GM23248 (cell line): ENCODE data around the gene KSR2. TPM values are rescaled to one million over a fixed set of nuclear protein-coding genes. Genes with fewer than 3 reads are reported as not detected.

Experiments used
- DNase-seq: peaks from one replicate; pipeline ENCODE4 v3.0.0-alpha.2; 2015
- H2AFZ ChIP-seq: fragments of 200-600 bp; sonication (generic); 2 replicates; pipeline ENCODE4 v1.6.1; 2016; ENCODE audit warnings: antibody characterized with exemption
- H3F3A ChIP-seq: fragments of 200-600 bp; sonication (generic); 2 replicates; pipeline ENCODE4 v1.6.1; 2016; ENCODE audit warnings: mild to moderate bottlenecking, antibody characterized with exemption, mixed run types; ENCODE audit not compliant: insufficient read depth
- H3K27ac ChIP-seq: fragments of 200-600 bp; sonication (generic); 2 replicates; pipeline ENCODE4 v1.5.1; 2016; ENCODE audit warnings: mild to moderate bottlenecking
- H3K27me3 ChIP-seq: fragments of 200-600 bp; sonication (generic); replicated peaks from 2 replicates; pipeline ENCODE4 v1.6.1; 2016; ENCODE audit warnings: mild to moderate bottlenecking; ENCODE audit not compliant: insufficient read depth
- H3K36me3 ChIP-seq: fragments of 200-600 bp; sonication (generic); 2 replicates; pipeline ENCODE4 v1.6.1; 2016; ENCODE audit warnings: low read depth, mild to moderate bottlenecking
- H3K4me1 ChIP-seq: fragments of 200-600 bp; sonication (generic); 2 replicates; pipeline ENCODE4 v1.6.1; 2016; ENCODE audit warnings: mild to moderate bottlenecking; ENCODE audit not compliant: insufficient read depth
- H3K4me2 ChIP-seq: fragments of 200-600 bp; sonication (generic); one replicate; pipeline ENCODE4 v1.6.1; 2016; ENCODE audit warnings: mild to moderate bottlenecking; ENCODE audit not compliant: unreplicated experiment
- H3K4me3 ChIP-seq: fragments of 200-600 bp; sonication (generic); 2 replicates; pipeline ENCODE4 v1.5.1; 2016; ENCODE audit warnings: mild to moderate bottlenecking
- H3K79me2 ChIP-seq: fragments of 200-600 bp; sonication (generic); 2 replicates; pipeline ENCODE4 v1.6.1; 2016; ENCODE audit warnings: mild to moderate bottlenecking; ENCODE audit not compliant: insufficient read depth
- H3K9ac ChIP-seq: fragments of 200-600 bp; sonication (generic); 2 replicates; pipeline ENCODE4 v1.6.1; 2016; ENCODE audit warnings: mild to moderate bottlenecking
- H3K9me2 ChIP-seq: fragments of 200-600 bp; sonication (generic); 2 replicates; pipeline ENCODE4 v1.6.1; 2016; ENCODE audit warnings: mixed run types, mild to moderate bottlenecking, moderate library complexity; ENCODE audit not compliant: insufficient read depth
- H3K9me3 ChIP-seq: fragments of 200-600 bp; sonication (generic); one replicate; pipeline ENCODE4 v1.6.1; 2017; ENCODE audit warnings: low read depth
- H4K20me1 ChIP-seq: fragments of 200-600 bp; sonication (generic); 2 replicates; pipeline ENCODE4 v1.6.0; 2016; ENCODE audit not compliant: insufficient read depth
- EZH2 ChIP-seq: fragments of 200-600 bp; sonication (generic); IDR thresholded peaks from 2 replicates; pipeline ENCODE4 v1.6.1; 2018; ENCODE audit warnings: antibody characterized with exemption, mild to moderate bottlenecking; ENCODE audit not compliant: insufficient read depth, poor library complexity, severe bottlenecking
- EZH2phosphoT487 ChIP-seq: fragments of 200-600 bp; sonication (generic); IDR thresholded peaks from 2 replicates; pipeline ENCODE4 v1.6.1; 2018; ENCODE audit warnings: antibody characterized with exemption, moderate library complexity, mild to moderate bottlenecking, low read depth; ENCODE audit not compliant: insufficient read depth
- WGBS, 2 experiments: methylation state at CpG; one replicate each; pipeline ENCODE4 v1.1.6; 2015 to 2017; ENCODE audit warnings: low lambda C conversion rate in 2 of 2, low coverage in 1 of 2; ENCODE audit errors: missing lambda C conversion rate in 2 of 2; 5-methylcytosine and 5-hydroxymethylcytosine counted together
- in situ Hi-C: fragments of 300-500 bp; cut with MboI; formaldehyde crosslinking; loops from 2 replicates; pipeline ENCODE4 v1.15.0; 2020
- polyA plus RNA-seq: library from polyadenylated mRNA; unstranded; fragments of >200 nt; fragmentation: Nextera tagmentation; extraction: Ambion mirVana; gene quantifications from 2 replicates; pipeline ENCODE4 v1.2.1, GENCODE V29; 2016
- total RNA-seq: library from RNA; depleted of rRNA; stranded (reverse); fragments of >200 nt; shearing (Covaris generic); gene quantifications from 2 replicates; pipeline ENCODE4 v1.2.3, GENCODE V29; 2014

Gene KSR2
- total and polyA plus RNA-seq, 2 experiments from 2014 or later, result not detected

- H3K79me2 ChIP-seq, result no peaks in the 10 kb centered on the region
- H3F3A ChIP-seq, result no peaks in the 10 kb centered on the region
- H3K4me3 ChIP-seq, result no peak overlapping the region
- H3K9me3 ChIP-seq, result no peaks in the 10 kb centered on the region
- H2AFZ ChIP-seq, result no peak overlapping the region
- no peaks in the 10 kb centered on the region for H3K4me1 ChIP-seq
- TF ChIP-seq EZH2phosphoT487 (no peak), EZH2 (no peak)
- 13 to 19% methylated on average over 2 of the region's 2 CpGs for WGBS, 2 experiments
- H3K36me3 ChIP-seq, result no peaks in the 10 kb centered on the region
- no peak overlapping the region for H3K27ac ChIP-seq
- no peak overlapping the region for H3K4me2 ChIP-seq
- H3K9me2 ChIP-seq, result no peaks in the 10 kb centered on the region
- in situ Hi-C loops, result no loop called here
- H4K20me1 ChIP-seq, result no peaks in the 10 kb centered on the region
- no peak overlapping the region for H3K9ac ChIP-seq
- DNase-seq, result no peak
- no peaks in the 10 kb centered on the region for H3K27me3 ChIP-seq
Measured at GRCh38 chr12:117502633-117503032, 466.2 kb downstream of the KSR2 start.

- Histone ChIP-seq H3K4me1 (no peaks in the 10 kb centered on the region), H3K9me2 (no peaks in the 10 kb centered on the region), H3K79me2 (no peaks in the 10 kb centered on the region), H3K9me3 (no peaks in the 10 kb centered on the region), H2AFZ (no peak overlapping the region), H3K4me3 (no peak overlapping the region), H3F3A (no peaks in the 10 kb centered on the region), H4K20me1 (no peaks in the 10 kb centered on the region), H3K4me2 (no peak overlapping the region), H3K9ac (no peak overlapping the region), H3K27ac (no peak overlapping the region), H3K36me3 (no peaks in the 10 kb centered on the region), H3K27me3 (no peaks in the 10 kb centered on the region)
- no peak for TF ChIP-seq EZH2
- in situ Hi-C loops, result no loop called here
- no peak for DNase-seq
- WGBS, 2 experiments, result 44 to 49% methylated on average over 4 of the region's 4 CpGs
Measured at GRCh38 chr12:117502233-117502632, 466.6 kb downstream of the KSR2 start.

GRCh38 chr12:117501076-117501869 lies 467.5 kb downstream of the KSR2 start:
- no peak overlapping the region for H2AFZ ChIP-seq
- in situ Hi-C loops, result no loop called here
- H3K9me2 ChIP-seq, result no peaks in the 10 kb centered on the region
- no peak for DNase-seq
- H3K36me3 ChIP-seq, result no peaks in the 10 kb centered on the region
- no peak overlapping the region for H3K9ac ChIP-seq
- no peaks in the 10 kb centered on the region for H3K9me3 ChIP-seq
- TF ChIP-seq EZH2phosphoT487 (no peak), EZH2 (no peak)
- H3K4me1 ChIP-seq, result no peaks in the 10 kb centered on the region
- H3K79me2 ChIP-seq, result no peaks in the 10 kb centered on the region
- WGBS, 2 experiments, result 22 to 24% methylated on average over 7 of the region's 7 CpGs
- H3K4me2 ChIP-seq, result no peak overlapping the region
- no peak overlapping the region for H3K27ac ChIP-seq
- H3K4me3 ChIP-seq, result no peak overlapping the region
- no peaks in the 10 kb centered on the region for H4K20me1 ChIP-seq
- no peaks in the 10 kb centered on the region for H3F3A ChIP-seq
- H3K27me3 ChIP-seq, result no peaks in the 10 kb centered on the region

GRCh38 chr12:117499759-117500485 lies 468.9 kb downstream of the KSR2 start:
- Histone ChIP-seq H3K9ac (no peak overlapping the region), H3K36me3 (no peaks in the 10 kb centered on the region), H3F3A (no peaks in the 10 kb centered on the region), H3K4me1 (no peaks in the 10 kb centered on the region), H3K4me3 (no peak overlapping the region), H3K4me2 (no peak overlapping the region), H3K9me3 (no peaks in the 10 kb centered on the region), H3K9me2 (no peaks in the 10 kb centered on the region), H4K20me1 (no peaks in the 10 kb centered on the region), H2AFZ (no peak overlapping the region), H3K27ac (no peak overlapping the region), H3K27me3 (no peaks in the 10 kb centered on the region), H3K79me2 (no peaks in the 10 kb centered on the region)
- in situ Hi-C loops, result no loop called here
- WGBS, 2 experiments, result 44 to 48% methylated on average over 8 of the region's 8 CpGs
- TF ChIP-seq EZH2phosphoT487 (no peak), EZH2 (no peak)
- DNase-seq, result no peak
